GM18907 (cell line): Measurements from ENCODE around the gene MORF4L2.

Source experiments
- ATAC-seq: cut with Tn5 transposase; IDR thresholded peaks from one replicate; pipeline ENCODE4 v1.9.1; 2021; ENCODE audit warnings: mild to moderate bottlenecking, moderate library complexity; ENCODE audit not compliant: unreplicated experiment

MORF4L2 gene

DNA sequence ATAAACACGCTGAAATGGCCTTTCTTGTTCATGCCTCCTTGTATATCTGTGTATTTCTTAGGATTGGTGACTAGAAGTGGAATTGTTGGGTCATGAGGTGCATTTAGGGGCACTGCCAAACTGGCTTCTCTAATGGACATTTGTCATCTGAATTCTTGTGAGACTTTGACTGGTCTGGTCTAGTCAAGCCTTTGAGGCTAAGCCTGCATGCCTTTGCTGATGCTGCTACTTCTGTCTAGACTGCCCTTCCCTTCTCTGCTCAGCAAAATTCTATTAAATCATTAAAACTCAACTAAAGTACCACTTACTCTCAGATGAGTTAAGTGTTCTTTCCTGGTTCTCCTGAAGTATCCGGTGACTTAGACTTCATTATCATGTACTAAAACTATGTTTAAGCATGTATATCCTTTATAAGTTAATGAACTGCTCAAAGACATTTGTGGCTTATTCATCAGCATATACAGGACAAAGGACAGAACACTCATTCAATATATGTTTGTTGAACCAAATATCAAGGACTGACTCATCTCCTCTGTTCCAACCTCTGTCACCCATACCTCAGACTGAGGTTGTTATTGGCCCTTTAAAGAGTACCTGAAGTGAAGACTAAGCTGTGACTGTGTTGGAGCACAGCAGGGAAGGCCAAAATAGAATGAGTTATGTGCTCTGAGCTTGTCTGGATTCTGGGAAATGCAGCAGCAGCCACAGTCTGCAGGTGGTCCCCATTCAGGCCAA, 48.7 kb downstream of the MORF4L2 start:
- no peak for ATAC-seq

GRCh38 chrX:103635436-103635835, 51.1 kb downstream of the MORF4L2 start:
- ATAC-seq, result no peak

DNA sequence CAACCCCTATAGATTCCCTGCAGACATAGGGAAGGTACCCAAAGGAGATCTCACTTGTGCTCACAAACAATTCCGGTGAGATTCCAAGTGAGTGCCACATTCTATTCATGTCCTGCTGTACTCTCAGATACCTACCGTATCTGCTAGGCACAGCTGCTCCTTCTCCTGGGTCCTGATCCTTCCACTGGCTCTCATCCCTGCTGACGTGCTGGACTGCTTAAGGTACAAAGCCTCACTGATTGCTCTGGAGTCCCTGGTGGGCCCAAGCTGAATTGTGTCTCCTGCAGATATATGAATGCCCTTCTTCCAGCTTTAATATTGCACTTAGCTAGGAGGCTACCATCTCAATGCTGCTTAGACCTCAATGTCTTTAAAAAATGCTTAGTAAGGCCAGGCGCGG, 55.4 kb downstream of the MORF4L2 start:
- no peak for ATAC-seq

GRCh38 chrX:103630171-103630511, 56.4 kb downstream of the MORF4L2 start:
- ATAC-seq, result no peak

DNA sequence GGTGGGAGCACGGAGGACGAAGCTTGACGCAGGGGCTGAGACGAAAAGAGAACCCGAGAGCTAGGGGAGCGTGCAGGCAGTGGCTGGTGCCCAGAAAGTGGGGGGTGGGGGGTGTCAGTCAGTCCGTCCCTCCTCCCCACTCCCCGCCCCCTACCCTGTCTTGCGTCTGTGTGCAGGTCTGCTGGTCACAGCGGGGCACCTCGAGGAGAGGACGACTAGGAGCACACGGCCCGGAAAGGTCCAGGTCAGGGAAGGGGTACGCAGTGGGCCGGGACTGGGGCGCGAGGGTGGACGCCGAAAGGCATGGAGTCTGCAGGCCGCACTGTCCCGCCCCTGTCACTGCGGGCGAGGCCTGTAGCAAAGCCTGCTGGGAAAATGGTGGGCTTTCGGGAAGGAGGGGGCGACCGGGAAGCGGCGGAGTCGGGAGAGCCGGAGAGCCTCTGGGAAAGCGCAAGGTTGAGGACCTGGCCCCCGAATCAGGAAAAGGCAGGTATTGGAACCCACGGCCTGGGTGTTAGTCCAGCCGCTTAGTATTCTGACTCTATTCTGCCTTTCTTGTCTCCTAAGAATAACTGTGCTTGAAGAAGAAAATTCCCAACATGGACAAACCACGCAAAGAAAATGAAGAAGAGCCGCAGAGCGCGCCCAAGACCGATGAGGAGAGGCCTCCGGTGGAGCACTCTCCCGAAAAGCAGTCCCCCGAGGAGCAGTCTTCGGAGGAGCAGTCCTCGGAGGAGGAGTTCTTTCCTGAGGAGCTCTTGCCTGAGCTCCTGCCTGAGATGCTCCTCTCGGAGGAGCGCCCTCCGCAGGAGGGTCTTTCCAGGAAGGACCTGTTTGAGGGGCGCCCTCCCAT, 57.0 kb downstream of the MORF4L2 start:
- ATAC-seq, result peak; percentile 41

GRCh38 chrX:103628386-103629317, 57.8 kb downstream of the MORF4L2 start, which contains the start of gene TCEAL1:
Gene TCEAL1, plus strand, starts transcription at chrX:103628975. Its CDS starts 942 bp downstream, at chrX:103629917.
- peak; percentile 70 for ATAC-seq

DNA sequence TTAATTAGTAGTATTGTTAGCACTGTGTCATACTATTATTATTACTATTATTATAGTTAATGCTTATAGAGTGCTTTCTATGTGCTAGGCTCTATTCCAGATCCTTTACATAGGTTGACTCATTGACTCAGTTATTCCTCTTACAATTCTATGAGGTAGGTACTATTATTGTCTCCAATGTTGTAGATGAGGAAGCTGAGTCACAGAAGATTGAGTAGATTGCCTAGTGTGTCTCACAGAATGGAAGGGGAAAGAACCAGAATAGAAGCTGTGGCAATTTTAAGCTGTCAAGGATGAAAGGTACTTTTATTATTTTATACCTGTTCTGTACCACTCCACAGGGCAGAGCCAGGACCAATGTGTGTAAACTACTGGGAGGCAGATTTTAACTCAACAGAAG, 59.6 kb downstream of the MORF4L2 start:
- no peak for ATAC-seq
